LoVo (cell line): ENCODE results near the gene GPD1.

Source experiments
- DNase-seq: peaks from one replicate; pipeline ENCODE4 v3.0.0-alpha.2; 2016; ENCODE audit warnings: low spot score

Gene GPD1

DNA sequence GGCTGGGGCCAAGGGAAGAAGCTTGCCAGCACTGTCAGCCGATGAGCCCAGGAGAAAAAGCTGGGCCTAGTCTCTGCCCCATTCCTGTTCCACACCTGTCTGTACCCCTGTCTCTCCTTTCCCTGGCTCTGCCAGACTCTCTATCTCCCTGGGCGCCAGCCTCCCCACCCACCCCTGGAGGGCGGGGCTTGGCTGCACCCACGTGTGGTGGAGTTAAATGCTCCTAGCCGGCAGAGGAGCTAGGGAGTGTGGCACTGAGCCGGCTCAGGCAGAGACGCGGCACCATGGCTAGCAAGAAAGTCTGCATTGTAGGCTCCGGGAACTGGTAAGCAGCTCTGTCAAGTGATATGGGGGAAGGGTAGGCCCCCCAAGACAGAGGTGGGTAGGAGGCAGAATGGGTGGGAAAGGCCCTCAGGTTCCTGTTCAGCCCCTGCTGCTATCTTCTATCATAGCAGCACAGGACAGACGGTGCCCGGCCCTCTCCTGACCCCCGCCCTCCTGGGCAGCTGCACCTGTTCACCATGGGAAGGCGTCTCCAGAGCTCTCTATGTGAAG is at the start of gene GPD1:
Gene GPD1, plus strand, starts transcription at position 242 of the 555 bp plus-strand sequence. Its CDS starts 43 bp downstream, at position 285.
- peak; percentile 65 for DNase-seq

DNA sequence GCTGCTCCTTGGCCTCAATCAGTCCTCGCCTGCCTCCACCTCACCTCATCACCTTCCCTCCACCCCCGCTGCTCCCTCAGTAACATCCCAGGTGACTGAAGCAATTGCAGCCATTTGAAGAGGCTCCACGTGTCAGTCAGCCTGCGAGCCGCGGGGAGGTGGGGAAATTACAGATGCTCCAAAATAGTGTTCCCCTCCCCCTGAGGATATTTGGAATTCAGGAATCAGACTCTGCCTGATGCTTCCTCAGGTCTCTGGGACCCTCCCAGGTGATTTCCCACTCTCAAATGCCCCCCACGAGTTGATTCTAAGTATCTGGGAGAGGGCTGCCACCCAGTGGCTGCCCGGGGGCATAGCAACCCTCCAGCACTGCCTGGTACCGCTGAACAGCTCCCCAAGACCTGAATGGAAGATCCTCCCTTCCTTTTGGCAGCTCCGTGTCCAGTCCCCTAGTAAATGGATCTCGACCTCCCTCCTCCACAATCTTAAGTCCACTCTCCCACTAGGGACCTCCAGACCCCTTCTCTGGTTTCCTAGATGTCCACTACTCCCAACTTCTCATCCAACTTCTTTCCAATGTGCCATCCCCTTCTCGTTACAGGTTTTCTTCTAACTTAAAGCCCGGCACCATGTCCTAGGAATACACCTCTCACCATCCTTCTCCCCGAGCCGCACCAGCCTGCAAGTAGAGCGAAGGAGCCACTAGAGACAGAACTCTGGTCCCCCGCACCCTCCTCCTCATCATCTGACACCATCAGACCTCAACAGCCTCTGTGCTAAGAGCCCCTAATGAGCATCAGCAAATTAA is 47.8 kb upstream of the GPD1 start:
- peak; percentile 63 for DNase-seq

DNA sequence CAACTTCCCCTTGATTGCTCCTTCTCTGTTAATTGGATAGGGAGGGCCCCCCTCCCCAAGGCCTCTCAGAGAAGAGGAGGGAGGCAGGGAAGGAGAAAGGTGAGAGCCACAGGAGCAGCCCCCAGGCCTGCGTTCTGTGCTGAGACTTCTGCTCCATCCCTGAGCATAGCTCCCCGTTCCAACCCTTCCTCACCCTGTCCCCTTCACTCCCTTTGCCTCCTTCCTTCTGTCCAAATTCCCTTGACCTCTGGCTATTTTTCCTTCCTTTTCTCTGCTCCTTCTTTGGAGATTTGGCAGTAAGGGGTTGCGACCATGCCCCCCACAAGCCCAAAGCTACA is 47.2 kb upstream of the GPD1 start:
- no peak for DNase-seq

DNA sequence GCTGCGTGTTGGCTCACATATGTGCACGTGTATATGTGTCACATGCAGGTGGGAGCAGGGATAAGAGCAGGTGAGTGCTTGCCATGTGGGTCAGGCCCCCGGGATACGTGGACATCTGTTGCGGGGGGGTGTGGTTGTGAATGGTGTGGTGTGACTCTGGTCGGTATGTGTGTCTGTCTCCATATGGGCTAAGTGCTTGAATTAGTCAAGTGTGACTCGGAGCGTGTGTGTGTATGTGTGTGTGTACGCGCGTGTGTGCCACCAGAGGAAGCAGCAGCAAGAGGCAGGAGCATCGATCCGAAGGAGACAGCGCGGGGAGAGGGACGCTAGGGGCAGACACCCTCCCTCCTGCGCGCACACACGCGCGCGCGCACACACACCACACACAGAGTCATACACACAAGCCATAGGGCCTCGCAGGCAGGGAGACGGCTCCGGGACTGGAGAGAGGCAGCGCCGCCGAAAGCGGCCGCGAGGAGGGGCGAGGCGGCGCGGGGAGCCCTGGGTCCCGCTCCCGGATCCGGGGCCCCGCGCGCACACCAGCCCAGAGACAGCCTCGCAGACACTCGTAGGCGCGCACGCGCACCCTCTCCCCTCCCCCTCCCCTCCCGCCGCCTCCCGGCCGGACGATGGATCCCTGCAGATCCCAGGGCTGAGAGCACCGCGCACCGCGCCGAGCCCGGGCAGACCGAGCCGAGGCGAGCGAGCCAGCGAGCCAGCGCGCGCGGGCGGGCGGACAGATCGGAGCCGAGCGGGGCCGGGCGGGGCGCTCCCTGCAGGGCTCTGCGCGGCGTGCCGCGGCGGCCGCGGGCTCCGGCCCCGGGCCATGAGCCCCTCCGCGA is 46.6 kb upstream of the GPD1 start, which contains the start of gene ASIC1:
Gene ASIC1, plus strand, starts transcription at position 597 of the 842 bp plus-strand sequence. CDS start 1,171 bp downstream, outside the sequence.
- peak; percentile 78 for DNase-seq

DNA sequence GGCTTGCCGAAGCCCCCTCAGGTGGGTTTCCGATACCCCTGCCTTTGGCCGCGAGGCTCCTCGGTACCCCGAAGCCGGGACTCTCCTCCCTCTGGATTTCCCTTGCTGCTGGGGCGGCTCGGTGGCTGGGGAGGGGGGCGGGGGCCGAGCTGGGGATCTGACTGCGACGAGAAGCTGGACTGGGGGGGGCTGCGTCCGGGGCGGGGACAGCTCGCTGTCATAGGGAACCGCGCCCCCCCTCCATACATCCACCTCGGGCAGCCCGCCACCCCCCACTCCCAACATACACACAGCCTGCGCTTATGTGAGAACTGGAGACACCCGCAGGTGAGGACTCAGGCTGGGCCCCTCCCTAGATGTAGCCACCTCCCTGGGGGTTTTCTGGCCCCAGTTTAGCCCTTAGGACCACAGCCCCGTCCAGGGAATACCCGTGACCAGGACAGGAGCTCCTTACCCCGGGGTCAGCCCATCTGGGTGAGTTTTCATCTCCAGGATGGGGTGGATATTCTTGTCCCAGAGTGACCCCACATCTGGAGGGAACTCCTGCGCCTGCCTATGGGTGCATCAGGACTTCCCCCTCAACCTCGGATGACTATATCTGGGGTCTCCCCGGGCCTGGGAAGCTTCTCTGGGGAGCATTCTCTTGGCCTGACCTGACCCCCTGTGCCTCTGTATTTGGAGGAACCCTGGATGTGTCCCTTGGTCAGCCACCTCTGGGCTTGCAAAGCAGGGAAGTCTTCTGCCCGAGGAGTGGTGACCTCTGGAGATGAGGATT is 45.7 kb upstream of the GPD1 start:
- no peak for DNase-seq

DNA sequence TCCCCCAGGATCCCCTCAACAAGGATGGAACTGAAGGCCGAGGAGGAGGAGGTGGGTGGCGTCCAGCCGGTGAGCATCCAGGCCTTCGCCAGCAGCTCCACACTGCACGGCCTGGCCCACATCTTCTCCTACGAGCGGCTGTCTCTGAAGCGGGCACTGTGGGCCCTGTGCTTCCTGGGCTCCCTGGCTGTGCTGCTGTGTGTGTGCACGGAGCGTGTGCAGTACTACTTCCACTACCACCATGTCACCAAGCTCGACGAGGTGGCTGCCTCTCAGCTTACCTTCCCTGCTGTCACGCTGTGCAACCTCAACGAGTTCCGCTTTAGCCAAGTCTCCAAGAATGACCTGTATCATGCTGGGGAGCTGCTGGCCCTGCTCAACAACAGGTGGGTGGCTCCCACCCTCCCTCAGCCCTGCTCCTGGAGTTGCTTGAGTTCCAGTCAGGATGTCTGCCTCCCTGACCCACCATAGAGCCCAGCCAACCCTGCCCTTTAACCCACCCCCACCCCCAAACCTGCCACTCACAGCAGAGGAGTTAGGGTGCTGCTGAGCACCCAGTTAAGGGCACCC is 45.0 kb upstream of the GPD1 start:
- DNase-seq = no peak

DNA sequence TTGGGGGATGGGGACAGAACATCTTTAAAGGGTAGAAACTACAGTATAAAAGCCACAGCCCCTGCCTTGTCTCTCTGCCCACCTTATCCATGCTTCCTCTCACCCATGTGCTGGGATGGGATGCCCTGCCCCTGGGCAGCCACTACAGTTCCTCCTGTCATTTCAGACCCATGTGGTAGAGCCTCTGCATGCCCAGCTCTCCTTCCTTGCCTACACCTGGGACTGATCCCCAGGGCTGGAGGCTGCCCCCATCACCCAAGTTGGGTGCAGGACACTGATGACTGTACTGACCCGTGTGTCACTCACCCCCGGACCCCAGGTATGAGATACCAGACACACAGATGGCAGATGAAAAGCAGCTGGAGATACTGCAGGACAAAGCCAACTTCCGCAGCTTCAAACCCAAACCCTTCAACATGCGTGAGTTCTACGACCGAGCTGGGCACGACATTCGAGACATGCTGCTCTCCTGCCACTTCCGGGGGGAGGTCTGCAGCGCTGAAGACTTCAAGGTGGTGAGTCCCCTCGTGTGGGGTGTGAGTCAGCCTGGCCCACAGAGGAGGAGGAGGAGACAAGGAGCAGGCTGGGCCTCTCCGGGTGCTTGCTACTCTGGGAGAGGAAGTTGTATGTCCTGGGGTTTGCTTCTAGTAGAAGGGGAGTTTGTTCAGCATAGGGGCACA is 44.2 kb upstream of the GPD1 start:
- DNase-seq = no peak

DNA sequence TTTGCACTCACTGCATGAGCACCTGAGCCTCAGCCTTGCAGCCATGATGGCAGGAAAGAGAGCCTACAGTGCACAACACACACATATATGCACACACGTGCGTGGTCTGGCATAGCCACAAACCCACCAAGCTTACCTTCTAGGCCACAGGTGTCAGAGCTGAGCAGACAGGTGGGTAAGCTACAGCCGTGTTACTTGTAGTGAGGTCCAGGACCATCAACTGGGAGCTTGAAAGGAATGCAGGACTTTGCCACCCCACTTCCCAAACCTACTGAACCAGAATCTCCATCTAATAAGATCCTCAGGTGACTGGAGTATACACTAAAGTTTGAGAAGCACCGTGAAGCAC is 43.7 kb upstream of the GPD1 start:
- no peak for DNase-seq

DNA sequence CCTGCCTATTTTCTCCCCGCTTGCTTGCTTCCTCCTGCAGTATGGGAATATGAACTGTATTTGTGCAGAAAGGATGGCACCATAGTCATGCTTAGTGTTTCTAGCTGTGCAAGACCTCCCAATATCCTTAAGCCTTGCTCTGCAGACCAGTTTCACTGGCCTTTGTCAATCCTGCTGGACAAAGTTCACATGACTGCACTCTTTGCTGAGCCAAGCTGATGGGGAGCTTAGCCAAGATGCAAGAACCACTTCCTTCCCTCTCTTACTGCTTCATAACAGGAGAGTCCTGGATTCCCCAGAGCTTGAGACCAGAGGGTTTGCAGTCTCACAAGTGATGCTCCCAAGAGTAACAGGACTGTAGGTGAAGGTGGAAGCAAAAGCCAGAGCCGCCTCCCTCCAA is 42.6 kb upstream of the GPD1 start:
- DNase-seq = no peak

DNA sequence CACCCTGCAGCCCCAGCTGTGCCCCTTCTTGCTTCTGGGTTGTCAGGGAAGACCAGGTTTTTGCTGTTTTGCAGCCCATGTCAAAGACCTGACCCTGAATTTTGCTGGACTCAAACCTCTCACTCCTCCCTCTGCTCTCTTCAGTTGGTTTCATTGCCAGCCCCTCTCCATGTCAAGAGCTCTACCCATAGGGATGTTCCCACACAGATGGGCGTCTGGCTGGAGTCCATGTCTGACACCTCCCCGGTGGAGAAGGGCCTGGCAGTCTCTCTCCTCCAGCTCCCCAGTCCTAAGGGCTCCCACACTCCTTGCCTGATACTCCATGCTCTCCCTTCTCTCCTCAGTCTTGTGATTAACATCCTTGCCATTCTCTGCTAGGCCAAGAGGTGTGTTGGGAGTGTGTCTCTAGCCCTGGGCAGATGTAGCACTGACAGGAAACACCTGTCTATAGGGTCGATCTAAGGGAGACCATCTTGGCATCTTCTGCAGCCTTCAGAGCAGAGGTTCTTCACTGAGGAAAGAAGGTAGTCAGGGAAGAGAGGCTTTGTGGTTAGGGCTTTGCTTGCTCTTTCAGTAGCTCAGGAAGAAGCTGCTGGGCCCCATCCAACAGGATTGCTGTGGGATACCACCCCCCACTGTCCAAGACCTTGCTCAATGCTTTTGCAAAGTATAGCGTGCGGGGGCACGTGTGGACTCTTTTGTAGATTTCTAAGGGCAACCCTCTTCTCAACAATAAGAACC is 41.7 kb upstream of the GPD1 start:
- no peak for DNase-seq

DNA sequence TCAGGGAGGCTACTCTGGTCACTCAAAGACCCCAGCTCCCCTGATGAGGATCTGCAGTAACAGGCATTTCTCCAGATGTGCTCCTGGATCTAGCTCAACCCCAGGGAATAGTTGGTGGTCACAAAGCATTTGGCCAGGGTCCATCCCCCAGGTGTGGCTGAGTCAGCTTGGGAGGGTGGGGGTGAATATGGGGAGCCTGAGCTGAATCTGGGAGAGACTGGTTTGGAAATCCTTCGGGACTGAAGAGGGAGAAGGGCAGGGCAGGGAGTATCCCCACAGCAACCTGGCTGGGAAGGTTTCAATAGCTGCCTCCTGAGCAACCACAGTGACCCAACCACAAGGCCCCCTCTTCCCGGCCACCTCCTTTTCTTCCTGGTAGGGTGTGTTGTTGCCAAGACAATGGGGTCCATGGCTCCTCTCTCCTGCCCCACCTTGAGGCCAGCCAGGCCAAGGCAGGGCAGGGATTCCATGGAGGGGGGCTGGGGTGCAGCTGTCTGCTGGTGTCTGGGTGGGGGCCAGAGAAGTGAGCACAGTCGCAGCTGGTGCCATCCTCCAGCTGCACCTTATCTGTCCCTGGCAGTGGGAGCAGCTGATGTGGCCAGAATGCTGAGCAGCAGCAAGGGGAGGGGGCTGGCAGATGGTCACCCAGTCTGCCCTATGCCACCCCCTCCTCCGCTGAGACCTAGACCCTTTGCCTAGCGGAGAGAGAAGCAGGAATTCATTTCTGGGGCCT is 40.9 kb upstream of the GPD1 start:
- no peak for DNase-seq

DNA sequence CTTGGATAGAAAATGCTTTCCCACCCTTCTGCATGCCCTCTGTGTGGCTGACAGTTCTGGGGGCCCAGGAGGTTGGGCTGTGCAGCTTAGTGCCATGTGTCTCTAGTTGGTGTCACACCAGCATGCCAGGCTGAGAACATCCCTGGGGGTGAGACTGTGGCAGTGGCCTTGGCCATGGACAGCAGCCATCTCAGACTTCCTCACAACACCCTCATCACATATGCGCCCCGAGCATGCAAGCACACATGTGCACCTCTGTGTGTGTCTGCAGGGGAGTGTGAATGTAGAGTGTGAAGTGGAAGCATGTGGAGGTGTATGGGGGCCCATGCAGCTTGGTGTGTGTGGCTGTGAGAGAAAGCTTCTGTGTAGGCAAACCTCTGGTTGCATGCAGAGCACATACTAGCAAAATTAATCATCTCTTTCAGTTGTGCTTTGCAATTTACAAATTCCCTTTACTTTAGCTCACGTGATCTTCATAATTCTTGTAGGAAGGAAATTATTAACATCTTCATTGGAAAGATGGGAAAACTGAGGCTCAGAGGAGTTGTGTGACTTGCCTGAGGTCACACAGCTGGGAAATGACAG is 38.0 kb upstream of the GPD1 start:
- DNase-seq = no peak

DNA sequence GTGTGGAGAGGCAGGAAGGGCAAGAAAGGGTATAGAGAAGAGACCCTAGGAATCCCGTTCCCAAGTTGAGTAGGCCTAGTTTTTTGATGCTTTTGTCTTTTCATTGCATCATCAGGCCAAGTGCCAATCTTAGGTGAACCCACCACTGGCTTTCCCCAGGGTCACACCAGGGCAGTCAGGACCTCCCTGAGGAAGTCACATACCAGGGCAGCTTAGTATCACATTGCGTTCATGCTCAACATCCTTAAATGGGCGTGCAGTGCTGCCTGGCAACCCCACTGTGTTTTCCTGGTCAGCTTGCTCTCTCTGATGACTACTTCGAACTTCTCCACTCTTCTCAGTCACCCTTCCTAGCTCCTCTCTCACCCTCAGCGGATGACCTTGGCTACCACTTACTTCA is 37.4 kb upstream of the GPD1 start:
- peak; percentile 22 for DNase-seq

DNA sequence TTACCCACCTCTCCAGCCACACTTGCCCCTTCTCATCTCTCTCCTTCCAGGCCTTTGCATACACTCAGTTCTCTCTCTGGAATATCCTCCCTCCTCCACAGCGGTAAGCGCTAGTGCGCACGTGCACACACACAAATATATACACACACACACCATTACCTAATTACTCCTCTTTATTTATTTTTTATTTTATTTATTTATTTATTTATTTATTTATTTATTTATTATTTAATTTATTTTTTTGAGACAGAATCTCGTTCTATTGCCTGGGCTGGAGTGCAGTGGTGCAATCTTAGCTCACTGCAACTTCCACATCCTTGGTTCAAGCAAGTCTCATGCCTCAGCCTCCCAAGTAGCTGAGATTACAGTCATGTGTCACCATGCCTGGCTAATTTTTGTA is 34.7 kb upstream of the GPD1 start:
- no peak for DNase-seq

DNA sequence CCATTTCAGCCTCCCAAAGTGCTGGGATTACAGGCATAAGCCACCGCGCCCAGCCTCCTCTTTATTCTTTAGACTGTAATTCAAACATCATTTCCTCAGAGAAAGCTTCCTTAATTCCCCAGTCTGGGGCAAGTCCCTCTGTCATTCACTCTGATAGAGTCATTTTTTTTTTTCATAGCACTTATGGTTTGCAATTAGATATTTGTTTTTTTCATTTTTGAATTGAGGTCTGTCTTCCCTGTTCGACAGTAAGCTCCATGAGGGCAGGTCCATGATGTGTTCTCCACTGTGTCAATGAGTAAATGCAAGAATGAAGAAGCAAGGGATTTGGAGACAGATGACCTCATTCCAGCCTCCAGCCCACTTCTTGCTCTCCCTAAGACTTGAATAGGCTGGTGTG is 34.3 kb upstream of the GPD1 start:
- no peak for DNase-seq

DNA sequence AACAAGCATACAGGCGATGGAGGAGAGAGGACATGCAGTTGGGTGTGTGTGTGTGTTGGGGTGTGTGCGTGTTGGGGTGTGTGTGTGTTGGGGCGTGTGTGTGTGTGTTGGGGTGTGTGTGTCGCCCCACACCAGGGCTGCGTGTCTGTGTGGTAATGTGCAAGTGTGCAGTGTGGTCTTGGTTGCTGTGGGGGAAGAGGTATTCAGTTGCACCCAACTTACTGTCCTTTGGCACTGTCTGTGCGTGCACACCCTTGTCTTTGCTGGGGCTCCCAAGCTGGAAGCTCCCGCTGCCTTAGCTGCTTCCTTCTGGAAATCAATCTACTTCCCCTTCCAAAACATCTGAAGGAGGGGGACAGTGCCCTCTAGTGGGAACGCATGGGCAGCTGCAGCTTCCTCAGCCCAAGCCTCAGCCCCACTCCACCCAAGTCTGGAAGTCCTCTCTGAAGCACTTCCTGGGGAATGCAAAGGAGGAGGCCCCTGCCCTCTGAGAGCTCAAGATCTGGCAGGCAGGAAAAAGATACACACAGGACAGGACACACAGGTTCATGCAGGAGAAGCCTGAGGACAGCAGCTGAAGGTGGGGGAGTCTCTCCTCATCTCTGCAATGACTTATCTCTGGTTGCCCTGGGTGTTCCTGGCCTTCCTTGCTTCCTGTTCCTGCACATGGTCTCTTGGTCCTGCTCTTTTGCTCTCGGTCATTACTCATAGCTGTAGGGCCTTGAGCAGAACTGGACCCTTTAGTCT is 33.3 kb upstream of the GPD1 start:
- DNase-seq = peak; percentile 83

DNA sequence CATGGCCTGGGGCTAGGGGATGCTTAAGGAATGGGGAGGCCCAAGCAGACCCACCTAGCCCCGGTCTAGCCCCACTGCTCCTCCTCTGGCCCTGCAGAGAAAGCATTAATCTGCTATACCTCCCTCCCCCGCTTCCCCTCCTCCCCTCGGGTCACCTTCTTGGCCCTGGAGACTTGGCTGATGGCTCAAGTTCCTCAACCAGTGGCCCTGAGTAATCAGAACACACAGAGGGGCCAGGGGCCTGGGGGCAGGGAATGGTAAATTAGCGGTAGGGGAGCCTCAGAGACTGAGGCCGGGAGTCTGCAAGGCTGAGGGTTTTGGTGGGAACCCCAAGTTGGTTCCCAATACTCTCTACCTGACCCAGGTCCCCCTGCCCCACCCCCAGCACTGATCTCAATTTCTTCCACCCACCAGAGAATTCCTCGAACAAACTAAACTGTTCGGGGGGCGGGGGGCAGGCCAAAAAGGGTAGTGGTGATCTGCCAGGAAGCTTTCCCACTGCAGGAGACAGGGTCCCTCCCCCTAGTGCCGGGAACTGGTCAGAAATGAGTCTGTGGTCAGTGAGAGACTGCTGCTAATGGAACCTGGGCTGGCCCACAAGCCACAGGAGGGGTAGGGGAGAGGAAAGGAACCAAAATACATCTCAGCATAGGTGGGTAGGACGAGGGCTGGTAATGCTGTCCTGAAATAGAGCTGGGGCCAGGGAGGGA is 31.5 kb upstream of the GPD1 start:
- no peak for DNase-seq

DNA sequence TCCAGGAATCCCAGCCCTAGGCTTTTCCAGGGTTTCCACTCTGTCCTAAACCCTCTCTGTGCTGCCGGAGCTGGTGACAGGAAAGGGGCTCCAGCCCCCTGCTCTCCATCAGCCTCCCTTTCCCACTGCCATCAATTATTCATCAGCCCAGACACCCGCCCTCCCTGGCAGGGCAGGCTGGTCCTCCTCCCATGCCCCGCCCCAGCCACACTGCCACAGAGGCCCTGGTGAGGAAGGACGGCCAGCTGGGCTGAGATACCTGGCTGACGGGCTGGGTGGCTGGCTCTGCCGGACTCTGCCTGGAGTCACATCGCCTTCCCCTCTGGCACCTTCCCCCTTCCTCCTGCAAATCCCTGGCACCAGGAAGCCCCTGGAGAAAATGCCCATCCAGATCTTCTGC is 30.6 kb upstream of the GPD1 start:
- no peak for DNase-seq
